ENCODE measurements around the gene FBXO31.
"Not testable (repeated sequence)": the region's sequence is repeated elsewhere in the genome, so short reads cannot be mapped to it uniquely, and the experiment has no call there.

FBXO31 gene

DNA sequence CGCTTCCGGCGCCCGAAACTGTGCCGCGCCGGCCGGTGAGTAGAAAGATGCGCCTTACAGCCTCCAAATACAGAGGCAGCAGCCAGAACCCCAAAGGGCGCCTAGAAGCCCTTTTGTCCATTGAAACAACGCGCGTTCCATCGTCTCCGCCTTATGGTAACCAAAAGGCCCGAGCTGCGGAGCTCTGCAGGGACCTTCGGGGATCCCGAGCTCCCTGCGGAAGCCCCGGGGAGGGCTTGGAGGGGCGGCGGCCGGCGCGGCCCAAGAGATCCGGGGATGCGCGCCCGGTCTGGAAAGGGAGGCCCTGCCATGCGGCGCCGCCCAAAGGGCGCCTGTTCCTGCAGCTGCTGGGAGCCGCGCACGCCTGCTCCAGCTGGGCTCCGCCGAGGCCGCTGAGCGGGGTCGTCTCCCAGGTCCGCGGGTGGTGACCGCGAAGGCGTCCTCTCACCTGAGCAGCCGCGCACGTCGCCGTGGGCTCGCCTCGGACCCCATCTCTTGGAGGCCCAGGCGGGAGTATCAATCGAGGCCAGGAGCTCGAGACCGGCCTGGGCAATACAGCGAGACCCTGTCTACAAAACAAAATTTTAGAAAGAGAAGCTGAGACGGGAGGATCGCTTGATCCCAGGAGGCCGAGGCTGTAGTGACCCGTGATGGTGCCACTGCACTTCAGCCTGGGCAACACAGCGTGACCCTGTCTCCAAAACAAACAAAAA is 742 bp upstream of the FBXO31 start:
- DNase-seq, result no peak

DNA sequence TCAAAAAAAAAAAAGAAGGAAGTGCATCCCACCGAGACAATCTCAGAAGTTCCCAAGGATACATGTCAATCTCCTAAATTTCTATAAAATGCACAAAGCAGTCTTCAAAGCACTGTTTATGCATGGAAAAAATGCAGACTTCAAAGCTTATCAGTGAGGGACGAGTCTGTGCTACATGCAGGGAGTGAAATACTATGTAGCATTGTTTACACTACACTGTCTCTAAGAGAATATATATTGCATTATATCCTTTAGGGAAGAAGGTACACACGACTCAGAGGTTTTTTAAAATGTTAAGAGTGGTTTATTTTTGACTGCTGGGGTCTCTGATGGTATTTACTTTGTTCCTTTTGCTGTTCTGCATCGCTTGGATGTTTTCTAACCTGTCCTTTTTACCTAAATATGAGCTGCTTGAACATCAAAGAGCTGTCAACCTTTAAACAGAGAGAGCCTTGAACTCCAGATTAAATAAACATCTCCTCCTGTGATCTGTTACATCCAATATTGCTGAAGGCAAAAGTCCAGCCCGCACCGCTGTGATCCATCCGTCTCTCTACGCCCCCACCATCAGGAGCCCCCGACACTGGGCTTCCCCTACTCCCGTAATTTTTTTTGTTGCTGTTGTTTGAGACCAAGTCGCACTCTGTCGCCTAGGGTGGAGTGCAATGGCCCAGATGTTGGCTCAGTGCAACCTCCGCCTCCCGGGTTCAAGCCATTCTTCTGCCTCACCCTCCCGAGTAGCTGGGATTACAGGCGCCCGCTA is 1.4 kb downstream of the FBXO31 start:
- no peak for DNase-seq

DNA sequence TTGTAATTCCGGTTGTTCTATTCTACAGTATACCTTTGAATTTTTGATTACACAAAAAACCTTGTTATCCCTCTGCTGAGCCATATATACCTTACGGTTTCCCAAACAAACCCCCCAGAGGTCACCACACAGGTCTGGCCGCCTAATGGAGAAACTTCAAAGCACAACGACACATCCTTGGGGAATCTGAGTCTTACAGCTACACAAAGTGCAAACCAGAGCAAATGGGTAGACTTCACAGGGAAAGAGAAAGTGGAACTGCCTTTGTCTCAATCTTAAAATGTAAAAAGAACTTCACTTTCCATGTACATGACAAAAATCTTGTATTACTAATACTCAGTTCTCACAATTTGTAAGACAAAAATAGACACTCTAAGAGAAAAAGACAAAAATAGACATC is 2.7 kb downstream of the FBXO31 start:
- DNase-seq, result no peak

DNA sequence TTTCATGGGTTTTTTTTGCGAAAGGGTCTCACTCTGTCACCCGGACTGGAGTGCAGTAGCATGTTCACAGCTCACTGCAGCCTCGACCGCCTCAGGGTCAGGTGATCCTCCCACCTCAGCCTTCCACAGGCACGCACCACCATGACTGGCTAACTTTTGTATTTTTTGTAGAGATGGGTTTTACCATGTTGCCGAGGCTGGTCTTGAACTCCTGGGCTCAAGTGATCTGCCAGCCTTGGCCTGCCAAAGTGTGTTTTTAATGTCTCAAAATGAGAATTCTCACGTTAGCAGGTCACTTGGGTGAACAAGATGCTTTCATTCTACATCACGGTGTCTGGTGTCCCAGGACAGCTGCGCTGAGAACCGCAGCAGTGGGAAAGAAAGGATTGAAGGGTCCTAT is 3.2 kb downstream of the FBXO31 start:
- no peak for DNase-seq

DNA sequence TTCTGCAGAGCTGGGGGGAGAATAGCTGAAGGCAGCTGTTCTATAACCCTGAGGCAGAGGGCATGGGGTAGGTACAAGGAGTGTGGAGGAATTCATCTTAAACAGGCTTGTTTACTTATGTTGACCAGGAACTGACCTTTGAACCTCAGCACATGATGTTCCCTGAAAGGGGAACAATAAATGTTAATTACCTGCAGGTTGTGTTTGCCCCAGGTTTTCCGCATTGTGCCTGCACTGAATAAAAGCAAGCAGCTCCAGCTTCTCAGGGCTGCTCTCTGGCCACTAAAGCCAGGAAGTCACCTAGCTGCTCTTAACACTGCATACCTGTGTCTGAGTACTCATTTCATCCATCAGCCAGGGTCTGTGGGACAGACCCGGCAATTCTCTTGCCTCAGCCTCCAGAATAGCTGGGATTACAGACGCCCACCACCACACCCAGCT is 4.2 kb downstream of the FBXO31 start:
- DNase-seq, result not testable (repeated sequence)

DNA sequence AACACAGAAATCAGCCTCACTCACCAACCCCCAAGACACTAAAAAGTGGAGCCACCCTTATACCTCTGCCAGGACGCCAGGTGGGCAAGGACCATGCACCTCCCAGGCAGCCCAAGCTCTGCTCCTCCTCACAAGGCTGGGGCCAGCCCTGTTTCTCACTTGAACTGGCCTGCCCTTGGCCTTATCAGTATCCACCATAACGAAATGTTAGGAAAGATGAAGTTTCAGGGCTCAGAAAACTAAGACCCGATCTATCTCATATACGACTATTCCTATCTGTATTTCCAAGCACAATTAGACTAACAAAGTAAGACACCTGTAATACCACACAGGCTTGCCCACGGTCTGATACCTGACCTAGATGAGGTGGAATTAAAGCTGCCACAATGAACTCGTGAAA is 6.9 kb downstream of the FBXO31 start:
- DNase-seq, result no peak

DNA sequence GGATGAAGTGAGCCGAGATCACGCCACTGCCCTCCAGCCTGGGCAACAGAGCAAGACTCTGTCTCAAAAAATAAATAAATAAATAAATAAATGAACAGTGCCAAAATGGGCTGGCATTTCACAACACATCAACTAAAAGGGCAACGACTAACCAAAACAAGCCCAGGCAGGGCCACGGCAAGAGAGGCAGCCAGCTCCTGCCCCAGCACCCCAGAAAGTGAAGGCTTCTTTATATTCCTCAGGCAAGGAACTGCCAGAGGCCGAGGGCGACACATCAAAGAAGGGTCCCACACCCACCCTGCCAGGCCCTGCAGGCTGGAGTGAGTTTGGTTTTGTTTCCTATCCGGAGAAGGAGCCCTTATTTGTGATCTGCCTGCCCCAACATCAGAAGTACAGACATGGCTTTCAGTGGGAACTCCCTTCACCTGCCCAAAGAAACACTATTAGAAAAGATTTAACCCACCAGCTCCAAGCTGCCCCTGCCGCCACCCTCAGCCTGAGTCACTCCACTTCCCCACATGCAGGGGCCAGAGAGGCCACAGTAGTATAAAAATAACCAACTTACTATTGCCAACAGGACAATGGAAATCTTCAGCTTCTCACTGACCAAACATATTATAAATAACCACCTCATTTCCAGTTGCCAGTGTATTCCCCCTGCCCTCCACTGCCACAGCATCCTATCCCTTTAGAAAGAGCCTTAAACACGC is 8.0 kb downstream of the FBXO31 start:
- no peak for DNase-seq

DNA sequence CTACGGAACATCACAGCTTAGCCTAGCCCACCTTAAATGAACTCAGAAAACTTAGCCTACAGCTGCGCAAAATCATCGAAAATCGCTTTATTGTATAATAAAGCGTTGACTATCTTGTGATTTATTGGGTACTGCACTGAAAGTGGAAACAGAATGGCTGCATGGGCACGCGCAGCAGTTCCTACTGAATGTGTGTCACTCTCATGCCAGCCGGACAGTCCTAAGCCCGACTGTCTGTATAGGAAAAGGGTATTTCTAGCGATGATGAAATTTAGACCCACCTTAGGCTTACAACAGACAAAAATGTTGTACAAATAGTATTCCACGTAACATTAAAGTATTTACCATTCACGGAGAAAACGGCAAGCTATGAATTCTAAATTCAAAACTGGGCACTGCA is 9.3 kb downstream of the FBXO31 start:
- DNase-seq, result no peak

DNA sequence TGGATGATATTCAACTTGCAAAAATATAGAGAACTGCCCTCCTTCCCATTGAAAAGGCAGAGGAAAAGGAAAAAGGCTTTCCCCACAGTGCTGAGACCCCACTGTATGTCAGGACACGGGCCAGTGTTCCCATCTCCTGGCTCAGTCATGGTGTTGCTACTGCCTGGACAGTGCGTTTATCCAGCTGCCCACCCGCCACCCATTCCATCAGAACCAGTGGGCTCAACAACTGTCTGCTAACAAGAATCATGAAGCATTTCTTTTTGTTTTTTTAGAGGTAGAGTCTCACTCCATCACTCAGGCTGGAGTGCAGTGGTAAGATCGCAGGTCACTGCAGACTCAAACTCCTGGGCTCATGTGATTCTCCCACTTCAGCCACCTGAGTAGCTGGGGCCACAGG is 11.3 kb downstream of the FBXO31 start:
- DNase-seq, result no peak

DNA sequence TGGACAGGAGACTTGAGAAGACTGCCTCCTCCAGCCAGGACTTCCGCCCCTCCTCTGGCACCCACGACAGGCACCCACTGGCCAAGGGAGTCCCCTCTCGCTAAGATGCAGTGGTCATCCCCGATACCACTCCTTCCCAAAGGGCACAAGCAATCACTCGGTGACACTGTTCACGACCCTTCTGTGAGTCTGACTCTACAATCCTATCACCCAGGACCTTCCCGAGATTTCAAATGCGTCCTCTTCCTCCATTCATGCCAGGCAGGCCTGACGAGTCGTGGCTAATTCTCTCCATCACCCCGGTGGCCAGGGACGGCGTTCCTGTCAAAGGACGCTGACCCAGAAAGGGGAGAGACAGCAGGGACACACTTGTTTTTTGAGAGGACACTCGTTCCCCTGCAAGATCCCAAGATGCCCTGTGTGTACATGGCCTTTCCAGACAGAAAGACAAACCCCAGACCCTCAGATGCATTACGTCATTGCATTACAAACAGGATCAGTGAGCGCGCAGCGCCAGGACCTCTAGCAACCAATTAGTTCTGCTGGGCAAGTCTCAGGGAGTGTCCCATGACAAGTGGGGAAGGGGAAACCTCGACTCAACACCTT is 12.2 kb downstream of the FBXO31 start:
- DNase-seq, result no peak

DNA sequence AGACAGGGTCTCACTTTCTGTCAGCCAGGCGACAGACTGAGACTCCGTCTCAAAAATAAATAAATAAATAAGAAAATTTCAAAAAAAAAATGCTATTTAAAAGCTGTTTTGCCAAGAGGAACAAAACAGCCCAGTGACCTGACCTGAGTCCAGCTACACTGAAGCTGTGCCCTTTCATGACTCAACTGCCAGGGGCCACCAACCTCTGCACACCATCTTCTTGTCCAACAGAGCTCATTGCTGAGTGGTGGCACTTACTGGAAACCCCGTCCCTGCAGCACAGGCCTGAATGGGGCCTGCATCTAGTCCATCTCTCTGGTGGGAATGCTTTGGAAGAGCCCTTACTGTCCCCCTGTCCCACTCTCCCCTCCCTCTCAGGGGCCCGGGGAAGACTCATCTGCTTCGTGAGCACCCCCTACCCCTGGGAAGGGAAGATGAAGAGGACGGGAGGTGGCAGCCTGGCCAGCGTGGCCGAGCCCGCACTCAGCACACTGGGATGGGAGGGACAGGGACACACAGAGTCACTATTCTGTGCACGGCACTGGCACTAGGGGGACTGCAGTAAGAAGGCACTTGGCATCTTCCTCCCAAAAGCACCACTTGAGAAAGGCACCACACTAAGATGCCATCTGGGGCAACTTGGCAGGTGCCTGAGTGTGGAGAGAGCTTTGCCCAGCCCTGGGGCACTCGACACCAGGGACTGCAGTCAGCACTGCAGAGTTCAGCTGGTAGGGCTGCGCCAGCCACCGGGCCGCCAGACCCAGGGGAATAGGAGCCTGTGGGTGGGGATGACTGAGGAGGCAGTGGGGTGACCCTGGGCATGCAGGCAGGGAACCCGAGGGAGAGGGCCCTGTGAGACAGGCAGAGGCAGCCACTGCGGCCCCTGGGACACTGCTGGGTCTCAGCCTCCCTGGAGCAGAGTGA is 13.5 kb downstream of the FBXO31 start:
- no peak for DNase-seq

DNA sequence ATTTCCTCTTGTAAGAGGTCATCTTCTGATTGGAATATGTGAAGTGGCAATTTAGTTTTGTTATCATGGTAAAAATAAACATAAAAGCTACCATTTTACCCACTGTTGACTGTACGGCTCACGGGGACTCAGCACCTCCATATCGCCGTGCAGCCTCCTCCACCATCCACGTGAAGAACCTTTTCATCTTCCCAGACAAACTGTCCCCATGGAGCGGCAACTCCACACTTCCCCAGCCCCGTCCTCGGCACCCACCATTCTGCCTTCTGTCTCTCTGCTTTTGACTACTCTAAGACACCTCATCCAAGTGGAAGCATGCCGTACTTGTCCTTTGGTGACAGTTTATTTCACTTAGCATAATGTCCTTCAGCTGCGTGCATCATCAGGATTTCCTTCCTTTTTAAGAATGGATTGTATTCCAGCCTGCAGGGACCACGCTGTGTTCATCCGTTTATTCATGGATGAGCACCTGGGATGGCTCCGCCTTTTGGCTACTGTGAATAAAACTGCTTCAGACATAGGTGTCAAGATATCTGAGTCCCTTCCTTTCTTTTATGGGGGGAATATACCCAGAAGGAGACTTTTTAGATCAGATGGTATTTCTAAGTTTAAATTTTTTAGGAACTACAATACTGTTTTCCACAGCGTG is 14.3 kb downstream of the FBXO31 start:
- DNase-seq, result no peak

DNA sequence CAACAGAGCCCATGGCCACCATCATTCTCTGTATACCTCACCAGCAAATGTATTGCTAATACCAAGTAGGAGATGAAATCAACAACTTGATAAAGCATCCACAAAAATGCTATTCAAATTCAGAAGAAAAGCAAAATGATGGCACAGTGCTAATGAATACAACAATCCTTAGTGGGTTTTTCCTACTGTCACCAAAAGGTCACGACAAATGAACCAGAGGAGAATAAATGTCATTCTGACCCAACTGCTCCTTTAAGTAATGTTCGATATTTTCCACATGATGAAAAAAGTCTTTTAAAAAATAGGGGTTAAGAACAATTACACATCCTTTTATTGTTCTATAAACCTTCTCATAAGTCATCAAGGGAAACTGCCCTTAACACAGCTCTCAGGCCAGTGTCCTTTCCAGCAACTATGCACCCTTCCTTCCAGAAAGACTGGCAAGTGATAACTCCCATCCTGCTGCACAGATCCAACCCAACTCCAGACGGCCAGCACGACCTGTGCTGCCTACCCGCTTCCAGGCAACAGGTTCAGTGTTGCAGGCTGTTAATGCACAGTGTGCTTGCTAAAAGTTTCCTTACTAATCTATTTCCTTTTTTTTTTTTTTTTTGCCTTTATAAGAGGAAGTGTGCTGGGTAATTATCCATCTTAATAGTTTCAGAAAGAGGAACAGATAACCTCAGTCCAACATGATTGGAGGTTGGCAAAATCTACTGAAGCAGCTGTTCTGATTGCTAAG is 15.4 kb downstream of the FBXO31 start:
- DNase-seq, result no peak

DNA sequence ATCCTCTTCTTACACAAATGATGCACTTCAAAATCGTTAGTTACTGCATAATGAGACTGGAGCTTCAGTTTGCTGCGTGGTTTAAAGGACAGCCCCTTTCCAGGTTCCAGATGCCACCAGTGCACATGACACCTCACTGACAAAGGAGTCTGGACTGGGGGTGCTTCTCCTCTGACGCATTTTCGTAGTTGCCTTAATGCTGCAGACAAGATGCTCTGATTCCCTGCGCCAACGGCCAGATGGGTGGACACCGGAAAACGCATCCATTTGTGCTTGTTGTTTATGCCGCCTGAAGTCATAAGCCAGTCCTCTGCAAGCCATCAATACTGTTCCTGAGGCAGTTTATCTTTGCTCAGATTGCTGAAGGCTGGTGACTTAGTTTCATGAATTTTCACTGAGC is 16.0 kb downstream of the FBXO31 start:
- DNase-seq, result no peak

DNA sequence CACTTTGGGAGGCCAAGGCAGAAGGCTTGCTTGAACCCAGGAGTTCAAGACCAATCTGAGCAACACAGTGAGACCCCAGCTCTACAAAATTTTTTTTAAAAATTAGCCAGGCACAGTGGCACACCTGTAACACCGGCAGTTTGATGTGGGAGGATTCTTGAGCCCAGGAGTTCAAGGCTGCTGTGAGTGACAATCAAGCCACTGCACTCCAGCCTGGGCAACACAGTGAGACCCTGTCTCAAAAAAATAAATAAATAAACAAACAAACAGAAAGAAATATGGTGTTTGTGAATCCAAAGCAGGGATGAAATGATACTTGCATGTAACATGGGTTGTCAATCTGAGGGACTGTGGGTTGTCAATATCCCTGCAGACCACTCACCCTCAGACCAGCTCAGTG is 16.6 kb downstream of the FBXO31 start:
- DNase-seq, result no peak

DNA sequence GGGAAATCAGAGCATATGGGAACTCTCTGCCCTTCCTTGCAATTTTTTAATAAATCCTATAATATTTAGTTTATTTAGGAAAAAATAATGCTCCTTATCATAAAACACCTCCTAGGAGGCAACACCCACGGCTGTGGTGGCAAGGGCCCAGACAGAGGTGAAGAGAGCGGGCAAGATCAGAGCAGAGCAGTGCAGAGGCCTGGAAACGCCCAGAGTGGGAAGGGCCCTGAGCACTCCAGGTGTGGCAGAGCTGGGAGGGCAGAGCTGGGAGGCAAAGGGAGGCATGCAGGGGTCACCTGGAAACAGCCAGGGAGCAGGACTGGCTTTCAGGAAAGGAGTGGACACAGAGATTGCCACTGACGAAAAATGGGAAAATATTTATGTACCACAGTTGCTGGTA is 17.3 kb downstream of the FBXO31 start:
- DNase-seq, result no peak

DNA sequence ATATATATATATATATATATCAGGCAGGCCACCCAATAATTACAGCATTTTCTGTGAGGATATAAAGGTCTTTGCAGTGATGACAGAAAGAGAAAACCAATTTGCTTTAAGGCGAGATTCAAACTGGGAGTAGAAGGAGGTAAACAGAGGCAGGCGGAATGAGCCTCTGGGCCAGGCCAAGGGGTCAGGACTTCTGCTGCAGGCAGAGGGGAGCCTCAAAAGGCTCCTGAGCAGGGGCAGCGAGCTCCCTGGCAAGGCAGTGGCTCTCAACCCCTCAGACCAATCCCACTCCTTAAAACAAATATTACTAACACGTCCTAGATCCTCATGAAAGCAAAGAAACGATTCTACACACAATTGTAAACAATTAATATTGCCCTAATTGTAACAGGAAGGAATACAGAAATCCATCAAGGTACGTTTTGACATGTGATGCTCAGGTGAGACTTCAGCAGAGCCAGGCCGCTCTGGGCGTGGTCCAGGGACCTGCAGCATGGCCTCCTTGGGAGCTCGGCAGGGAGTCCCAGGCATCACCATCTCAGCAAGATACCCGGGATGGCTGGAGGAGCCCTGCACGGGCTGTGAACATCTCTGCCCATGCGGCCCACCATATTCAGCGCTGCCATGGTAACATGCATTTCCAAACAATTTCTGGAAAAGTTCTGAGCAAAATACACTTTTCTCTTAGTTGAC is 18.4 kb downstream of the FBXO31 start:
- no peak for DNase-seq

DNA sequence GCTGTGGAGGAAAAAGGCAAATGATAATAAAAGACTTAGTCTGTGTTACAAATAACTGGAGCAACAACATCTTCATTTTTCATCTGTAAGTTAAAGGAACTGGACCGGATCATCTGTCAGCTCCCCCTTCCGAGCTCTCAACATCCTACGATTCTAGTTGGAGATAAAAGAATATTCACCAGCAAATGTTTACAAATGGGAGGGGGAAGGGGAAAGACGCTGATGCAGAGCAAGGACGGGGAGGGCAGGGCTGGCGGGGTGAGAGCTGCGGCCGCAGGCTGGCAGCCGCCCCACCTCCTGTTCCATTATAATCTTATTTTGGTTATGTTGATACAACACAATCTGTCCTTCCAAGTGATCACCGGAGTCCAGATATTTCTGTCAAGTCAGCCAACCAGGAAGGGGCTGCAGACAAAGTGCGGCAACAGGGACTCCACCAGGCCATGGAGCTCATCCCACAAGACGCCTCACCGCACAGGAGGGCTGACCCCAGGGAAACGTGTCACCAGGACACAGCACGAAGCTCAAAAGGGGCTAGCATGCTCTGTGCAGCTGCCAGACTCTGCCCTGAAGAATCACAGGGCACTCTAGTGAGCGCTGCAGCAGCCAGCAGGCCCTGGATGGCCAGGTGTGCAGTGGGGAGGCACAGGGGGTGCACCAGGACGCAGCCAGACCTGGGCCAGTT is 19.7 kb downstream of the FBXO31 start:
- DNase-seq, result no peak

DNA sequence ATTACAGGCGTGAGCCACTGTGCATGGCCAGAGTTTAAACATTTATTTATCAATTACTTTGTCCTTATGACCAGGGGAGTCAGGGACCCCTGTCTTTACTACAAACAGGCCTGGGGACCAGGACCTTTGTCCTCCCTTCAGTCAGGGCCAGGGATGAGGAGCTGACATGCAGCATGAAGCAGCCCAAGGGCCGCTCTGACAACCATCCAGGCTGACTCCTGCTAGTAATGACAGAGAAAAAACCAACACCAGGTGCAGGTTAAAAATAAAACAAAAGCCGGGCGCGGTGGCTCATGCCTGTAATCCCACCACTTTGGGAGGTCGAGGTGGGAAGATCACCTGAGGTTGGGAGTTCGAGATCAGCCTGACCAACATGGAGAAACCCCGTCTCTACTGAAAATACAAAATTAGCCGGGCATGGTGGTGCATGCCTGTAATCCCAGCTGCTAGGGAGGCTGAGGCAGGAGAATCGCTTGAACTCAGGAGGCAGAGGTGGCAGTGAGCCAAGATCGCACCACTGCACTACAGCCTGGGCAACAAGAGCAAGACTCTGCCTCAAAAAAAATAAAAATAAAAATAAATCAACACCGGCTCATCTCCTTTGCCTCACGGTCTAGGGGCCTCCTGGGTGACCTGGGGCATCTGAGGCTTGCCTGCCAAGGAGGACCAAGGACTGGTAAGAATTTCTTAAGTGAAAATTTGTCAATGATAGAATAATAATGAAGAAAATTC is 20.6 kb downstream of the FBXO31 start:
- DNase-seq, result not testable (repeated sequence)

All from NCI-H510A (cell line).